Measurements from ENCODE around the gene HAL.

HAL gene

DNA sequence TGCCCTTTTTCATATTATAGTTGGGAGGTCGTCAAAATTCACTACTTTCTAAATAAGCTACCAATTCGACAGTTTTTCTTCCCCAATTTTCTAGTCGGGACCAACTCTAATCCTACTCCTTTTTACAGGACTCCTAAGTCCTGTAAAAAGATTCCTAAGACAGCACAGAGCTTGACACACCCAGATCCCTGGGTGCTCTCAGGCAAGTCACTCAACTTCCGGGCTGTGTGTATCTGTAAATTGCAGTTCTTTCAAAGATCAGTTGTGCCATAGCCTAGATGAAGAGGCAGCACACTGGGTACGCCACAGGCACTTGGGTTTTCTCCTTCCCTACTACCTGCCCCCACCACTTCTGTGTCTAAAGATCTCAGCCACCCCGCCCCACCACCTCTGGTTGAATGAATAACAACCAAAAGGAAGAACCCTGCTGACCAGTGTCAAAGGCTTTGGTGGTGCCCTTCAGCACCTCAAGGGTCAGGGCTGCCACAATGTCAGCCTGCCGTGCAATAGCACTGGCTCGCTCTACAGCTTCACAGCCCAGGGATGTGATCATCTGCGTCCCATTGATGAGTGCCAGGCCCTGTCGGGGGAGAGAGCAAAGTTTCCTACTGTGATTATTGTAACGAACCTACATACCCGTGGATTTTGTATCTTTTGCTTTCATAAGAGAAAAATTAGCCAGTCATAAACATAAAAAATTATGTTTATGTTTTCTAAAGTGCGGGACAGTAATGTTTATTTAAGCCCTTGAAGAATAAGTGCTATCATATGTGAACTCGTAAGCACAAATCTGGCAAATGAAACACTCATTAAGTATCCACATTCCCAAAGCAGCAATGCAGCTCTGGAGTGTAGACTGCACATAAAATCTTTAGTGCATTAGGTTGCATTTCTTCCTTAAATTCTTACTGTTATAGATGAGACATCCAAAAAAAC lies 9.2 kb downstream of the HAL start:
- no peak for TF ChIP-seq CTCF (IDR thresholded peaks at IDR 0.05; ENCODE audit: low read depth, low read length, missing control alignments)
- no peak overlapping the region for H3K4me3 ChIP-seq (ENCODE audit: low read depth, low read length)
- no peak for DNase-seq (ENCODE audit: low read depth)

GRCh38 chr12:95984682-95985081 lies 11.5 kb downstream of the HAL start:
- DNase-seq (ENCODE audit: low read depth) = no peak
- TF ChIP-seq CTCF (IDR thresholded peaks at IDR 0.05; ENCODE audit: low read depth, low read length, missing control alignments) = no peak
- no peak overlapping the region for H3K4me3 ChIP-seq (ENCODE audit: low read depth, low read length)

DNA sequence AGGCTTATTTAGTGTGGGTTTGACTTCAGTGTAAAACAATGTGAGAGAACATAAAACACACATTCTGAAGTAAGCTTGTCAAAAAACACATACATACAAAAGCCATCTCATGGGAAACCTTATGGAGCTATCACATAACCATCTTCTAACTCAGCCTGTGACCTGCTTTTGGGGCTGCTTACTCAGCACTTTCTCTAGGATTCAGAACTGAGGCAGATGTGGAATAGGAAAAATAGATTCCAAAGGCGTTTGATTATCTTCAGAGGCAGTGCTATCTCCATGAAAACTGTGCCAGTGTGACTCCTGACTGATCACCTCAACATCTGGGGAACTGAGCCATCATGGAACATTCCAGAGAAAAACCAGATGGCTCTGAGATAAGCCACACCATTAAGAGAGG lies 13.5 kb downstream of the HAL start:
- no peak overlapping the region for H3K4me3 ChIP-seq (ENCODE audit: low read depth, low read length)
- TF ChIP-seq CTCF (IDR thresholded peaks at IDR 0.05; ENCODE audit: low read depth, low read length, missing control alignments) = no peak
- no peak for DNase-seq (ENCODE audit: low read depth)

DNA sequence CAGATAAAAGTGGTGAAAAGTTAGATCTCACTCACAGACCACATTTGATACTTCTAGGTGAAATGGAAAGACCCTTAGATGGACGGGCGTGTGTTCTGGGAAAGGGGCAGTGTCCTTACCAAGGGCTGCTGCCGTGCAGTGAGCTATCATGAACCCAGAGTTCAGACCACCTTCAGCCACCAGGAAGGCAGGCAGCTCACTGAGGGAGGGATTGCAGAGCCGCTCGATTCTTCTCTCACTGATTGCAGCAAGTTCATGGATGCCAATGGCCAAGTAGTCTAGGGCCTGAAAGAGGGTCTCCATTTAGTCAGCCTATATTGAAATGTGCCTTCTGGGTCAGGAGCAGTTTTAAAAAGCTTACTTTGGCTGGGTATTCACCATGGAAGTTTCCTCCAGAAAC lies 15.7 kb downstream of the HAL start:
- no peak for DNase-seq (ENCODE audit: low read depth)
- TF ChIP-seq CTCF (IDR thresholded peaks at IDR 0.05; ENCODE audit: low read depth, low read length, missing control alignments) = no peak
- H3K4me3 ChIP-seq (ENCODE audit: low read depth, low read length) = no peak overlapping the region

- no peak overlapping the region for H3K4me3 ChIP-seq (ENCODE audit: low read depth, low read length)
- no peak for DNase-seq (ENCODE audit: low read depth)
- no peak for TF ChIP-seq CTCF (IDR thresholded peaks at IDR 0.05; ENCODE audit: low read depth, low read length, missing control alignments)
Measured at GRCh38 chr12:95978774-95979173, 17.4 kb downstream of the HAL start.

GRCh38 chr12:95978351-95978750 lies 17.8 kb downstream of the HAL start:
- H3K4me3 ChIP-seq (ENCODE audit: low read depth, low read length) = no peak overlapping the region
- DNase-seq (ENCODE audit: low read depth) = no peak
- TF ChIP-seq CTCF (IDR thresholded peaks at IDR 0.05; ENCODE audit: low read depth, low read length, missing control alignments) = no peak
